ENCODE data around the gene F2RL2.

The F2RL2 gene

DNA sequence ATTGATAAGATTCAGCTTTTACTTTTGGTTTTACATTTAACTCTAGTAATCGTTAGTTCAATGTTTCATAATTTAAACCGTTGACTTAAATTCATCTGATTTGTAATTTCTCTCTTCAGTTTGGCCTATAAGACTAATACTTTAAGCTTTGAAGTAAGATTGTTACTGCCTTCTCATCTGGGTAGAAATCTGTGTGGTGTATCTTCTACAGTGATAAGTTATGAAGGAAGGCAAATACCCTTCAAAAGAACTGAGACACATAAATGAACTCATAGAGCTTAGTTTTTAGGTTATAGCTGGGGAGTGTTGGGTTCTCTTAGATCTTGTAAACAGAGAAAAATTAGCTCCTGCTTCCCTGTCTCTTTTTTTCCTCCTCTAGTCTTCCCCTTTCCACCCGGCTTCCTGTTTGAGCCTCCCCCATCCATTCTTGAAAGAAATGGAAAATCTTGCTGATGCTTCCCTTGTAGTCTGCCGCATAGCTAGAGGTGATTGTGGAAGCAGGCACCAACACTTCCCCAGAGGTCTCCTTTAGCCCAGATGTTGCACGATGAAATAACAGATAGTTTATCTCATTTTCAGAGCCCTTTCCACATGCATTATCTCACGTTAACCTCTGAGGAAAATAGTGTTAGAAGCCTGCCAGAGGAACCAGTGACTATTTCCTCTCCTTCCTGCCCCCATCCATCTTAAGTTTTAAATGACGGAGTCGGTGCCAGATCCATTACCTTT lies 2.0 kb upstream of the F2RL2 start:
- no peak overlapping the region for H3K4me3 ChIP-seq (ENCODE audit: low read length)
- TF ChIP-seq, protein P1, sequence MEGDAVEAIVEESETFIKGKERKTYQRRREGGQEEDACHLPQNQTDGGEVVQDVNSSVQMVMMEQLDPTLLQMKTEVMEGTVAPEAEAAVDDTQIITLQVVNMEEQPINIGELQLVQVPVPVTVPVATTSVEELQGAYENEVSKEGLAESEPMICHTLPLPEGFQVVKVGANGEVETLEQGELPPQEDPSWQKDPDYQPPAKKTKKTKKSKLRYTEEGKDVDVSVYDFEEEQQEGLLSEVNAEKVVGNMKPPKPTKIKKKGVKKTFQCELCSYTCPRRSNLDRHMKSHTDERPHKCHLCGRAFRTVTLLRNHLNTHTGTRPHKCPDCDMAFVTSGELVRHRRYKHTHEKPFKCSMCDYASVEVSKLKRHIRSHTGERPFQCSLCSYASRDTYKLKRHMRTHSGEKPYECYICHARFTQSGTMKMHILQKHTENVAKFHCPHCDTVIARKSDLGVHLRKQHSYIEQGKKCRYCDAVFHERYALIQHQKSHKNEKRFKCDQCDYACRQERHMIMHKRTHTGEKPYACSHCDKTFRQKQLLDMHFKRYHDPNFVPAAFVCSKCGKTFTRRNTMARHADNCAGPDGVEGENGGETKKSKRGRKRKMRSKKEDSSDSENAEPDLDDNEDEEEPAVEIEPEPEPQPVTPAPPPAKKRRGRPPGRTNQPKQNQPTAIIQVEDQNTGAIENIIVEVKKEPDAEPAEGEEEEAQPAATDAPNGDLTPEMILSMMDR (IDR thresholded peaks at IDR 0.05; ENCODE audit: insufficient read depth, low read depth, low read length, missing control alignments): no peak
- no peak for DNase-seq (ENCODE audit: low read depth)

DNA sequence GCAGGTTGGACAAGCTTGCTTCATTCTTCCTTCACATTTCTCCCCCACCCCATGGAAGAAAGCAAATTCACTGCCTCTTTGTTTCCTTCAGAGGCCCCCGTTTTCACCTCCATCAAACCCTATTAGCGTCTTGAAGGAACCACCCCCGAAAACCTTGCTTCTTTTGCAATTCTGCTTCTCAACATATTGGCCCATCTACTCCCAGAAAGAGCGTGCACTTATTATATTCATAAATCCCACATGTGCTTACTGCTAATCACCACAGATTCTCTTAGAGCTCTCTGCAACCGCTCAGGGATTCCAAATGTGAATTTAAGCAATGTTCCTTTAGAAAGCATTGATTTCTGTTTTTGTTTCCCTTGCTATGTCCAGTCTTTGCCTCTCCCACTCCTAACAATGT lies 1.1 kb downstream of the F2RL2 start:
- no peak overlapping the region for H3K4me3 ChIP-seq (ENCODE audit: low read length)
- TF ChIP-seq, protein P1 (IDR thresholded peaks at IDR 0.05; ENCODE audit: insufficient read depth, low read depth, low read length, missing control alignments): no peak
- no peak for DNase-seq (ENCODE audit: low read depth)

DNA sequence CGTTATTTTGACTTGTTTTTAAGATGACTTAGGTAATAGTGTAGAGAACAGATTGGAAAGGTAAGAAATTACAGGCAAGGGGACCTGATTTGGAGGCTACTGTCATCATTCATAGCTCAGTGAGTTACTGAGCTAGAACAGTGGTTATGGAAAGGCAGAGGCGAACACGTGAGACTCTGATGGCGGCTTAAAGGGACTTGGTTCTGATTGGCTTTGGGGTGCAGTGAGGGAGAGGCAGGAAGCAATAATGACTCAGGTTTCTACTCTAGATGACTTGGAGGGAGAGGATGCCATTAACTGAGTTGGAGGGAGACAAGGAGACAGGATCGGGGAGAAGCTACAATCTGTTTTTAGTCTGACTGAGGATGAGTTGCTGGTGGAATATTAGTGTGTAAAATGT lies 3.0 kb downstream of the F2RL2 start:
- DNase-seq (ENCODE audit: low read depth): no peak
- TF ChIP-seq, protein P1 (IDR thresholded peaks at IDR 0.05; ENCODE audit: insufficient read depth, low read depth, low read length, missing control alignments): no peak
- no peak overlapping the region for H3K4me3 ChIP-seq (ENCODE audit: low read length)

DNA sequence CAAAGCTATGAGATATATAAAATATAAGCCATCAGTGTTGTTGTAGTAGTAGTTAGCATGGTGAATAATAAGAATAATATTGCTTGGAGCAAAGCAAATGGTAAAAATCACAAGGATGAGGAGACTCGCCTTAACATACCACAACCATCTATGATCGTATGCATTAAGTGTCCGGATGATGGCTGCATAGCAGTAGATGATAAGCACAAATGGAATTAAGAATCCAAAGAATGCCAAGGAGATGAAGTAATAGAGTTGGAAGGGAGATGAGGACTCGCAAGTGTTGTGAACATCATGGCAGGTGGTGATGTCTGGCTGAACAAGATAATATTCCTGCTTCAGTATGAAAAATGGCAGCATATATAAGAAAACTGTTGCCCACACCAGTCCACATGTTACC lies 5.5 kb downstream of the F2RL2 start:
- peak; percentile 37 for DNase-seq (ENCODE audit: low read depth)
- TF ChIP-seq, protein P1 (IDR thresholded peaks at IDR 0.05; ENCODE audit: insufficient read depth, low read depth, low read length, missing control alignments): no peak
- no peak overlapping the region for H3K4me3 ChIP-seq (ENCODE audit: low read length)

DNA sequence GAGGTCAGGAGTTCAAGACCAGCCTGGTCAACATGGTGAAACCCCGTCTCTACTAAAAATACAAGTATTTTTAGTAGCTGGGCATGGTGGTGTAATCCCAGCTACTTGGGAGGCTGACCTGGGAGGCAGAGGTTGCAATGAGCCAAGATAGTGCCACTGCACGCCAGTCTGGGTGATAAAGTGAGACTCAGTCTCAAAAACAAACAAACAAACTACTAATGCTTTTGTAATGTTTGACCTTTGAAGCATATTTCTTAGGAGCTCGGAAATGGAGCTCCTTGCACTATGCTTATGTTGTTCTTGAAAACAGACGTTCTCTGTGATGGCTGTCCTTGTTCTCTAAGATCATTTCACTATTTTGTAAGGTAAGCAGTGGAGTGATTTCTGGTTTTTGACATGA lies 6.0 kb downstream of the F2RL2 start:
- H3K4me3 ChIP-seq (ENCODE audit: low read length): no peak overlapping the region
- no peak for DNase-seq (ENCODE audit: low read depth)
- TF ChIP-seq, protein P1 (IDR thresholded peaks at IDR 0.05; ENCODE audit: insufficient read depth, low read depth, low read length, missing control alignments): no peak

DNA sequence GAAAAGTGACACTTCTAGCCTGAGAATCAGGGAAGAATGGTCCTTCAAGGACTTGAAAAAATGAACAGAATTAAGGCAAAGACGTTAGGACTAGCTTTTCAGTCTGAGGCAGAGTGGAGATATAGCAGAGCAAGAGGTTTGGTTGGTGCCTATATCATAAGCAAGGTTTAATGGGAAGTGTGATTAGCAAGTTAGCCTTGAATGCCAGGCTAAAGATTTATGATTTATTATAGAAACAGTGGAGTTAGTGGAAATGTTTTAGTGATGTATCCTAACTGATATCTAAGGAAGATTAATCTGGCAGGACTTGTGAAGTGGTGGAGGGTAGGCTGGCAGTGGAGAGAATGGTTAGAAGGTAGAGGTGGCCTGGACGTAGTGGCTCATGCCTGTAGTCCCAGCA lies 7.0 kb downstream of the F2RL2 start:
- TF ChIP-seq, protein P1 (IDR thresholded peaks at IDR 0.05; ENCODE audit: insufficient read depth, low read depth, low read length, missing control alignments): no peak
- DNase-seq (ENCODE audit: low read depth): no peak
- H3K4me3 ChIP-seq (ENCODE audit: low read length): no peak overlapping the region

DNA sequence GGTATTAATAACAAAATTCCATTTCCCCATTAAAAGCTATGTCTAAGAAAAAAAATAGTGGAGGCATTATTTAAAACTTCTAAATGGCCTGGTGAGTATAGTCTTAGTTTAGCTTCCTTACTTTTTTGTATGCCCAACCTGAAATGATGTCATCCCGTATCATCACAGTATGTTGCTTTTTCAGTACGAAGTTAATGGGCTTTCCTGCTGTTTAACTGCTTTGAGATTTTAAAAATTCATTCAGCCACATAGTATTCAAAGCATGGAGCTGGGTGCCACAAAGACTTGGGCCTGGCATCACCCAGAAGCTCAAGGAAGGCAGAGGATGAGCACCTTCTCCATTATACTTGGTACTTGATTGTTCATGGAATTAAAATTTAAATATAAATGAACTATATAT lies 7.4 kb downstream of the F2RL2 start:
- TF ChIP-seq, protein P1 (IDR thresholded peaks at IDR 0.05; ENCODE audit: insufficient read depth, low read depth, low read length, missing control alignments): no peak

More for the DNA sequence above, 7.4 kb downstream of the F2RL2 start:
- no peak overlapping the region for H3K4me3 ChIP-seq (ENCODE audit: low read length)
- no peak for DNase-seq (ENCODE audit: low read depth)
